ENCODE measurements around the gene OR9Q2. TPM values are rescaled to one million over a fixed set of nuclear protein-coding genes. Genes with fewer than 3 reads are reported as not detected.

The OR9Q2 gene
- total RNA-seq, 1 donor, result not detected

DNA sequence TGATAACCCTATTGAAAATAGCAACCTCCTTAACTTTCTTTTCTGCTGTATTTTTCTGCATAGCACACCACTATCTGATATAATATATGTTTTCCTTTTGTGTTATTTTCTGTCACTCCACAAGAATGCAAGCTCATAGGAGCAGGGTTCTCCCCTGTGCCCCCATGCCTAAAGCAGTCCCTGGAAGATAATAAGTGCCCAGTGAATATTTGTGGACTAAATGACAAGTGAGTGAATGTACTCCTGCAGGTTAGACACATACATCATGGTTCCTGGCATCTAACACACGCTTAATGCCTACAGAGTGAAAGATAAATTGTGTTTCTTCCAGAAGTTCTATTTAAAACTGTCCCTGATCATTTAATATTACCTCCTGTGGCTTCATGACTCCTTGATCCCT is 23.9 kb upstream of the OR9Q2 start:
- no peaks in the 10 kb centered on the region for H3K27me3 ChIP-seq (ENCODE audit: insufficient read depth, low read length)
- TF ChIP-seq, protein P1, sequence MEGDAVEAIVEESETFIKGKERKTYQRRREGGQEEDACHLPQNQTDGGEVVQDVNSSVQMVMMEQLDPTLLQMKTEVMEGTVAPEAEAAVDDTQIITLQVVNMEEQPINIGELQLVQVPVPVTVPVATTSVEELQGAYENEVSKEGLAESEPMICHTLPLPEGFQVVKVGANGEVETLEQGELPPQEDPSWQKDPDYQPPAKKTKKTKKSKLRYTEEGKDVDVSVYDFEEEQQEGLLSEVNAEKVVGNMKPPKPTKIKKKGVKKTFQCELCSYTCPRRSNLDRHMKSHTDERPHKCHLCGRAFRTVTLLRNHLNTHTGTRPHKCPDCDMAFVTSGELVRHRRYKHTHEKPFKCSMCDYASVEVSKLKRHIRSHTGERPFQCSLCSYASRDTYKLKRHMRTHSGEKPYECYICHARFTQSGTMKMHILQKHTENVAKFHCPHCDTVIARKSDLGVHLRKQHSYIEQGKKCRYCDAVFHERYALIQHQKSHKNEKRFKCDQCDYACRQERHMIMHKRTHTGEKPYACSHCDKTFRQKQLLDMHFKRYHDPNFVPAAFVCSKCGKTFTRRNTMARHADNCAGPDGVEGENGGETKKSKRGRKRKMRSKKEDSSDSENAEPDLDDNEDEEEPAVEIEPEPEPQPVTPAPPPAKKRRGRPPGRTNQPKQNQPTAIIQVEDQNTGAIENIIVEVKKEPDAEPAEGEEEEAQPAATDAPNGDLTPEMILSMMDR (IDR thresholded peaks at IDR 0.05; ENCODE audit: extremely low read depth, low read depth, low read length), result no peak
- H3K4me2 ChIP-seq (ENCODE audit: insufficient read depth, low read length), result no peak overlapping the region
- no peaks in the 10 kb centered on the region for H3K4me1 ChIP-seq (ENCODE audit: insufficient read depth, low read length)
- H3K36me3 ChIP-seq (ENCODE audit: insufficient read depth, low read length), result no peaks in the 10 kb centered on the region
- DNase-seq (ENCODE audit: insufficient read length, low spot score, missing footprints), result no peak
- H4K20me1 ChIP-seq (ENCODE audit: insufficient read depth, low read length), result no peaks in the 10 kb centered on the region
- H3K4me3 ChIP-seq (ENCODE audit: insufficient read depth, low read length), result no peak overlapping the region
- no peaks in the 10 kb centered on the region for H3K79me2 ChIP-seq (ENCODE audit: insufficient read depth, low read length)
- no peak overlapping the region for H2AFZ ChIP-seq (ENCODE audit: low read length)
- H3K27ac ChIP-seq (ENCODE audit: low read depth, low read length), result no peak overlapping the region
- H3K9me3 ChIP-seq (ENCODE audit: low read depth, low read length), result no peaks in the 10 kb centered on the region

DNA sequence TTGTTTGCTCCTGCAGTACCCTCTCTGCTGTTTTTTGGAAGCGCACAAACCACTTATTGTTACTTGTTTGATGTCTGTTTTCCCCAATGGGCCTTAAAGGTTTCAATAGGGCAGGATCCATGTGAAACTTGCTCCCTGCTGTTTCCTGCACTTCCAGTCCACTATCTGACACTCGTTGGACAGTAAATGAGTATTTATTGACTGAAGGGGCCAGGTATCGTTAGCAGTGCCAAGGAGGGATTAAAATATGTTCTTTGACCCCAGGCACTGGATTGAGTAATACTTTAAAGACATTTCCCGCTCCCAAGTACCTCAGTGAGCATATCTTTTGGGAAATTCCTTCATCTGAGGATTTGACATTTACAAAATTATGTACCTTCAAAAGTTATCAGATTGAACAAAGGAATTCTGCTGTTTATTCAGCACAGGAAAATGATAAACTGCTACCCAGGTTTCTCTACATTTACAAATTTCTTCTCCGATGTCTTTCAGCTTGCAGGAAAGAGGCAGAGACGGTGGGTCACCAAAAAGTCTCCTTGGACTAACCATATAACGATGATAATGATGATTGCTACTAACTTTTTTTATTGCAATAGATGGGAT is 23.3 kb upstream of the OR9Q2 start:
- no peaks in the 10 kb centered on the region for H3K4me1 ChIP-seq (ENCODE audit: insufficient read depth, low read length)
- no peaks in the 10 kb centered on the region for H3K27me3 ChIP-seq (ENCODE audit: insufficient read depth, low read length)
- H3K36me3 ChIP-seq (ENCODE audit: insufficient read depth, low read length), result no peaks in the 10 kb centered on the region
- H3K79me2 ChIP-seq (ENCODE audit: insufficient read depth, low read length), result no peaks in the 10 kb centered on the region
- H3K9me3 ChIP-seq (ENCODE audit: low read depth, low read length), result no peaks in the 10 kb centered on the region
- no peaks in the 10 kb centered on the region for H4K20me1 ChIP-seq (ENCODE audit: insufficient read depth, low read length)
- no peak overlapping the region for H3K4me2 ChIP-seq (ENCODE audit: insufficient read depth, low read length)
- DNase-seq (ENCODE audit: insufficient read length, low spot score, missing footprints), result no peak
- H3K4me3 ChIP-seq (ENCODE audit: insufficient read depth, low read length), result no peak overlapping the region
- no peak overlapping the region for H3K27ac ChIP-seq (ENCODE audit: low read depth, low read length)
- H2AFZ ChIP-seq (ENCODE audit: low read length), result no peak overlapping the region
- TF ChIP-seq, protein P1 (IDR thresholded peaks at IDR 0.05; ENCODE audit: extremely low read depth, low read depth, low read length), result no peak

- no peak for DNase-seq (ENCODE audit: insufficient read length, low spot score, missing footprints)
- Histone ChIP-seq H3K4me3 (ENCODE audit: insufficient read depth, low read length) (no peak overlapping the region), H3K36me3 (ENCODE audit: insufficient read depth, low read length) (no peaks in the 10 kb centered on the region), H3K4me2 (ENCODE audit: insufficient read depth, low read length) (no peak overlapping the region), H3K79me2 (ENCODE audit: insufficient read depth, low read length) (no peaks in the 10 kb centered on the region), H4K20me1 (ENCODE audit: insufficient read depth, low read length) (no peaks in the 10 kb centered on the region), H3K27me3 (ENCODE audit: insufficient read depth, low read length) (no peaks in the 10 kb centered on the region), H3K9me3 (ENCODE audit: low read depth, low read length) (no peaks in the 10 kb centered on the region), H2AFZ (ENCODE audit: low read length) (no peak overlapping the region), H3K27ac (ENCODE audit: low read depth, low read length) (no peak overlapping the region), H3K4me1 (ENCODE audit: insufficient read depth, low read length) (no peaks in the 10 kb centered on the region)
- TF ChIP-seq, protein P1 (IDR thresholded peaks at IDR 0.05; ENCODE audit: extremely low read depth, low read depth, low read length), result no peak
These were observed 11.3 kb upstream of the OR9Q2 start for GRCh38 chr11:58177409-58178054.

- Histone ChIP-seq H3K4me3 (ENCODE audit: insufficient read depth, low read length) (no peak overlapping the region), H3K27ac (ENCODE audit: low read depth, low read length) (no peak overlapping the region), H3K4me2 (ENCODE audit: insufficient read depth, low read length) (no peak overlapping the region), H4K20me1 (ENCODE audit: insufficient read depth, low read length) (no peaks in the 10 kb centered on the region), H3K27me3 (ENCODE audit: insufficient read depth, low read length) (no peaks in the 10 kb centered on the region), H3K36me3 (ENCODE audit: insufficient read depth, low read length) (no peaks in the 10 kb centered on the region), H3K4me1 (ENCODE audit: insufficient read depth, low read length) (no peaks in the 10 kb centered on the region), H3K9me3 (ENCODE audit: low read depth, low read length) (no peaks in the 10 kb centered on the region), H2AFZ (ENCODE audit: low read length) (no peak overlapping the region), H3K79me2 (ENCODE audit: insufficient read depth, low read length) (no peaks in the 10 kb centered on the region)
- DNase-seq (ENCODE audit: insufficient read length, low spot score, missing footprints), result no peak
- TF ChIP-seq, protein P1 (IDR thresholded peaks at IDR 0.05; ENCODE audit: extremely low read depth, low read depth, low read length), result no peak
These were observed 10.4 kb upstream of the OR9Q2 start for GRCh38 chr11:58178444-58178843.
